Measurements from ENCODE around the gene CA9. TPM values are rescaled to one million over a fixed set of nuclear protein-coding genes. Genes with fewer than 3 reads are reported as not detected.

Gene CA9
- total RNA-seq, 2 donors from 2014 or later: 0.73 to 1.1 TPM

DNA sequence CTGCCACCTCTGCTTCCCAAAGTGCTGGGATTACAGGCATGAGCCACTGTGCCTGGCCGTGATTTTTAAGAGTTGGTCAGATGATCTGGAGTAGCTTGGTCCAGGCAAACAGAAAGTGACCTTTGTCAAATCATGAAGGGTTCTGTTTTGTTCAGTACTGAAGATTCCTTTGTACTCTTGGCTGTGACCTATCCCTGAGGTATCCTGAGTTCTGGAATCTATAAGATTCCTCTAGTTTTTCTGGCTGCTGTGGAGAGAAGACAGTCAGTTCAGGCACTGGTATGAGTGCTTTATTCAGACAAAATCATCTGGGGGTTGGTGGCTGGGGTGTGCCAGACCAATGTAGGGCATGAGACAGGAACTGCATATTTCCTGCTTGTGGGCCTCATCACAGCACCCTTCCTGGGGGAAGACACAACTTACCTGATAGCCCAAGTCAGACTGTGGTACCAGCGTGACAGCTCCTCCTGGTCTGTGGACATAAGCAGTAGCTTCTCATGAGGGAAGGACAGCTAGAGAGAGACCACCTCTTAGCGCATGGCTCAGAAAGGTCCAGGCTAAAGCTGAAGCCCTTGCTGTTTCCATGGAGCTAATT is 11.9 kb upstream of the CA9 start:
- no peaks in the 10 kb centered on the region for H3K9me3 Mint-ChIP-seq
- peak overlapping the region in 1 of 2 donors; percentile 93 for H3K27ac Mint-ChIP-seq
- peaks cover 30 to 35% of the 10 kb centered on the region in 2 donors for H3K36me3 Mint-ChIP-seq
- DNase-seq (ENCODE audit: low spot score in 2 of 2) (no peak), ATAC-seq (no peak)

DNA sequence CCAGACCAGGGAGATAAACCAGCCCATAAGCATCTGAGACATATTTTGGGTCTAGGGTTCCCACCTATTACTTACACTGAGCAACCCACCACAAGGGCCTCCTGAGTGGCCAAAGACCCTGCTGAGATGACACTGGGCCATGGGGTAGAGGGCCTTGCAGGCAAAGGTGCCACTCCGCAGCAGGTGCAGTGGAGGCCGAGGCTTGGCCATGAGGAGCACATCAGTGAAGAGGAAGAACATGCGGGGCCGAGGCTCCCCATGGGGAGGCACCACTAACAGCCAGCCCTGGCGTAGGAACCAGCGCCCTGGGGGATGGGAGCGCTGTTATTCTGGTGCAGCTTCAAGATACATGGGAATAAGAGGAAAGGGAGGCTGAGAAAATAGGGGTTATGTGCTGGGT is 11.3 kb upstream of the CA9 start:
- Mint-ChIP-seq H3K36me3 (peaks cover 30 to 35% of the 10 kb centered on the region in 2 donors), H3K9me3 (peaks cover 0 to 2% of the 10 kb centered on the region in 2 donors), H3K27ac (peak overlapping the region; percentile 8 to 93)
- ATAC-seq (no peak), DNase-seq (ENCODE audit: low spot score in 2 of 2) (no peak)

DNA sequence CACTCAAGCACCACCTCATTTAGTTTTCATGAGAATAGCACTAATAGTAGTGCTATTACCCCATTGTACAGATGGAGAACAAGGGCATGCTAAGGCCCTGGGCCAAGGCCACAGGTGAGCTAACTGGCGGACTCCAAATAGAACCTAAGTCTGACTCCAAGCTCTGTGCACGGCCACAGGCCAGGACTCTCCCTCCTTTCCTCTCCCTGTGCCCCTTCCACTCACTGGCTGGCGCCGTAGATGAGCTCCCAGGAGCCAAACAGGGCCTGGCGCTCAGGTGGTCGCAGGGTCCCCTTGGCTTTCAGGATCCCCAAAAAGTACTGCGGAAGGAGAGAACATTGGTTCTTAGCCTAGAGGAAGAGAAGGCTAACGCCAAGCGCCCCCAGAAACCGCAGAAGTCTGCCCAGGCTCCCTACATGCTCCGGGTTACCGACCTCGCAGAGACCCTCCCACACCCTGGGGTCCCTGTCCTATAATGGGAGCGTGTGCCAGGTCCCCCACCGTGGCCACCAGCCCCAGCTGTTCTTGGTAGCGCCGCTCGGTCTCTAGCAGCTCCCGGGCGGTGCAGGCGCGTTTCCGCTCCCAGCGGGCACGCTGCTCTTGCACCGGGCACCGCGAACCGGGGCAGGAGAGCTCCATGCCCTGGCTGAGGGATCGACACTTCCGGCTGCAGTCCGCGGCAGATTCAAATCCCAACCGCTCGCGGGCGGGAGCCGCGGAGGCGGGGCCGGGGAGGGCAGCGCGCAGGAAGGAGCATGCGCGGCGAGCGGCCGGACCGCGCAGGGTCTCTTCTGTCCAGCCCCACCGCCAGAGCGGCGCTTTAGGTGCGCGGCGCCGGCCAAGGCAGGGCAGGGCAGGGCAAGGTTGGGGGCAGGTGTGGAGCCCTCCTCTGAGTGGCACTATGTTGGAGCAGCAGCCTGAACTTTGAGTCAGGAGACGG is 8.9 kb upstream of the CA9 start, which contains the start of gene ARHGEF39:
Gene ARHGEF39, minus strand, starts transcription at position 665 of the 940 bp plus-strand sequence. Its CDS starts 26 bp downstream, at position 639.
- DNase-seq (ENCODE audit: low spot score in 2 of 2): peak; percentile 76 to 90
- peak within 1 kb of the TSS; percentile 22 to 84 for H3K27ac Mint-ChIP-seq
- H3K9me3 Mint-ChIP-seq: peaks cover 0 to 10% of the 10 kb centered on the region in 2 donors
- peak; percentile 90 to 93 for ATAC-seq
- peaks cover 22 to 26% of the 10 kb centered on the region in 2 donors for H3K36me3 Mint-ChIP-seq

DNA sequence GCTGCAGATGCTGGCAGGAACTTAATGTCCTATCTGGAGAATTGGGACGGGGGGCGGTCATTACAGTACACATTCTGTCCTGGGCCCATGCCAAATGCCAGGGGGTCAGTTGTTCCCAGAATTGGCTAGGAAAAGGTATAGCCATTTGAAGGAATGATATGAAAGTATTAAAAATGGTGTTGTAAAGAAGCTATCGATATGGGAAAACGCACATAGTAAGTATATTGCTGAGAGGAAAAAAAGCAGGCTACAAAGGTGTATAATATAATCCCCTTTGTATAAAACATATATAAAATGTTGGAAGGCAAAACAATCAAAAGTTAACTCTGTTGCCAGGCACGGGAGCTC is 8.3 kb upstream of the CA9 start:
- ATAC-seq: no peak
- no peak for DNase-seq (ENCODE audit: low spot score in 2 of 2)
- H3K9me3 Mint-ChIP-seq: peaks cover 0 to 10% of the 10 kb centered on the region in 2 donors
- peak overlapping the region in 1 of 2 donors; percentile 84 for H3K27ac Mint-ChIP-seq
- H3K36me3 Mint-ChIP-seq: peaks cover 19 to 22% of the 10 kb centered on the region in 2 donors

DNA sequence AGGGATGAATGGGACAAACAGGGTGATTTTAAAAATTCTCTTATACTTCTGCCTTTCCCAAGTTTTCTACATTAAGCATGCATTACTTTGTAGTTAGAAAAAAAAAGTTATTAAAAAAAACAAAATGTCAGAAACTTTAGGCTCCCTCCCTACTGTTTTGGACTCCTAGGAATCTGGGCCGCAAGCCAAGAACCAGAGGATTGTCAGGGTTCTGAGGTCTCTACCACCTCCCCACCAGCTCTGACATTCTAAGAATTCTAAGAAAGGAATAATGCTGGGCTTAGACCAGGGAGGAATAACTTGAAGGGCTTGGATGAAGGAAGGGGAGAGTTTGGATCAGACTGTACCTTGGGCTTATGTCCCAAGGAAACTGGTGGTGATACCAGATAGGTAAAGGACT is 7.7 kb upstream of the CA9 start:
- peaks cover 0 to 10% of the 10 kb centered on the region in 2 donors for H3K9me3 Mint-ChIP-seq

DNA sequence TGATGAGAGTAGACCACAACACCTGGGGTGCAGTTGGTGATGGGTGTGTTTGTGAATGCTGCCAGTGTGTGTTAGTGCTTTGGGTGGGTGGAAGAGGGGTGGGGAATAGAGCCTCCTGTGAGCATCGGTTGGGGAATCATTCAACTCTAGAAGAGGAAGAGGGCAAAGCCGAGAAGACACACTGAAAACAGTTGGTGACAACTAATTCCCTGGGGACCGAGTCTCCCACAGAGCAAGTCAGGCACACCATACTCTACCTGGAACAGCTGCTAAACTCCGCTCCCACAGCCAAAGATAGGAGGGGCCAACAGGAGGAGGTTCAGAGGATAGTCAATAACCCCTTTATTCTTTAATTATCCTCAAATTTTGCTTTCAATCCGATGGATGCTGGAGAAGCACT is 7.2 kb upstream of the CA9 start:
- H3K9me3 Mint-ChIP-seq: peaks cover 0 to 10% of the 10 kb centered on the region in 2 donors
- H3K36me3 Mint-ChIP-seq: peaks cover 16 to 22% of the 10 kb centered on the region in 2 donors
- H3K27ac Mint-ChIP-seq: no peak overlapping the region
- ATAC-seq: no peak
- no peak for DNase-seq (ENCODE audit: low spot score in 2 of 2)

More for the DNA sequence above, 7.7 kb upstream of the CA9 start:
- no peak for ATAC-seq
- DNase-seq (ENCODE audit: low spot score in 2 of 2): no peak
- Mint-ChIP-seq H3K27ac (no peak overlapping the region), H3K36me3 (peaks cover 16 to 22% of the 10 kb centered on the region in 2 donors)

DNA sequence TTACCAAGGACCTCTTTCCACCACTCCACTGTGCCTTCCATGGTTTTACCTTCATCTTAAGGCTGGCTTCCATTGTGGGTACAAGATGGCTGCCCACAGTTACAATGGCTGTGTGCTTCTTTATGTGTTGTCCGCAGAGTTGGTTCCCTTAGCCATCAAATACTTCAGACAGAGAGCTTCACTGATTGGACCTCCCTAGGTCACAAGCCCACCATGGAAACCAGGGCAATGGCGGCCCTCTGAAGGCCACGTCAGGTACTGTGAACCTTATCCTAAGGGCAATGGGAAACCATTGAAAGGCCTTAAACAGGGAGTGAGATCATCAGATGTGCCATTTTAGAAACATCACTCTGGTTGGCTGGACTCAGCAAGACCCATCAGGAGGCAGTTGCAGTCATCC is 5.8 kb upstream of the CA9 start:
- ATAC-seq (no peak), DNase-seq (ENCODE audit: low spot score in 2 of 2) (no peak)
- Mint-ChIP-seq H3K27ac (no peak overlapping the region), H3K36me3 (peaks cover 9 to 15% of the 10 kb centered on the region in 2 donors), H3K9me3 (peaks cover 0 to 10% of the 10 kb centered on the region in 2 donors)

DNA sequence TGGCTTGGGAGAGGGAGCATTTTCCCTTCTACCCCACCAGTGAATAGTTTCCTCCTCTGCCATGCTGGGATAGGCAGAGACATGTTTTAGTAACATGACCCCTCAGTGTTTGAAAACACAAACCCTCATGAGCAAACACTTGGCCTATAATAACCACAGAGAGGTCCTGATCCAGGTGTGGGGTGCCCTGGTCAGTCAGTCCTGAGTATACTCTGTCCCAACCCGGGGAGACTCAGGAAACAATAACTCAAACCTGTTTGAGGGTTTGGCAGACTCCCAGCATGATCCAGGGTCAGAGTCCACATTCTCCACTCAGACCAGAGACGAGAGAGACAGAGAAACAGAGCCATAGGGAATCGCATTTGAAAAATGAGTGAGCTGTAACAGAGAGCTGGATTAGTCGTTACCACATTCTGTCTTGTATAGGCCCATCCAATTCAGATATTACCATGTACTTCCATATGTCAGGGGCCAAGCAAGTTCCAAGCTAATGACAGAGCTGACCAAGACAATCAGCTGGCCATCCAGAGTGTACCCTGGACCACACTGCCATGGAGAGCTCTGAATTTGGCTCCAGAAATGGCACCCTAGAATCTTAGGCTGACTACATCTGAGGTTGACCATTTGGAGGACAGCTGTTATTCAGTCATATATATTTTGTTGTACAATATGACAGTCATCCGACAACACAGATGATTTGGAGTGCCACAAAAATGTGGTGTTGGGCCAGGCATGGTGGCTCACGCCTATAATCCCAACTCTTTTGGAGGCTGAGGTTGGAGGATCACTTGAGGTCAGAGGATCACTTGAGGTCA is 4.2 kb upstream of the CA9 start:
- Mint-ChIP-seq H3K9me3 (peaks cover 0 to 10% of the 10 kb centered on the region in 2 donors), H3K27ac (no peak overlapping the region), H3K36me3 (peaks cover 0 to 4% of the 10 kb centered on the region in 2 donors)
- DNase-seq (ENCODE audit: low spot score in 2 of 2) (no peak), ATAC-seq (no peak)

DNA sequence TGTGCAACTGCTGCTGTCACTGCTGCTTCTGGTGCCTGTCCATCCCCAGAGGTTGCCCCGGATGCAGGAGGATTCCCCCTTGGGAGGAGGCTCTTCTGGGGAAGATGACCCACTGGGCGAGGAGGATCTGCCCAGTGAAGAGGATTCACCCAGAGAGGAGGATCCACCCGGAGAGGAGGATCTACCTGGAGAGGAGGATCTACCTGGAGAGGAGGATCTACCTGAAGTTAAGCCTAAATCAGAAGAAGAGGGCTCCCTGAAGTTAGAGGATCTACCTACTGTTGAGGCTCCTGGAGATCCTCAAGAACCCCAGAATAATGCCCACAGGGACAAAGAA is 265 bp downstream of the CA9 start:
- Mint-ChIP-seq H3K9me3 (no peaks in the 10 kb centered on the region), H3K36me3 (no peaks in the 10 kb centered on the region), H3K27ac (no peak overlapping the region)
- ATAC-seq (no peak), DNase-seq (ENCODE audit: low spot score in 2 of 2) (no peak)

DNA sequence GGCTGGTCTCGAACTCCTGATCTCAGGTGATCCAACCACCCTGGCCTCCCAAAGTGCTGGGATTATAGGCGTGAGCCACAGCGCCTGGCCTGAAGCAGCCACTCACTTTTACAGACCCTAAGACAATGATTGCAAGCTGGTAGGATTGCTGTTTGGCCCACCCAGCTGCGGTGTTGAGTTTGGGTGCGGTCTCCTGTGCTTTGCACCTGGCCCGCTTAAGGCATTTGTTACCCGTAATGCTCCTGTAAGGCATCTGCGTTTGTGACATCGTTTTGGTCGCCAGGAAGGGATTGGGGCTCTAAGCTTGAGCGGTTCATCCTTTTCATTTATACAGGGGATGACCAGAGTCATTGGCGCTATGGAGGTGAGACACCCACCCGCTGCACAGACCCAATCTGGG is 1.5 kb downstream of the CA9 start:
- DNase-seq (ENCODE audit: low spot score in 2 of 2): no peak

DNA sequence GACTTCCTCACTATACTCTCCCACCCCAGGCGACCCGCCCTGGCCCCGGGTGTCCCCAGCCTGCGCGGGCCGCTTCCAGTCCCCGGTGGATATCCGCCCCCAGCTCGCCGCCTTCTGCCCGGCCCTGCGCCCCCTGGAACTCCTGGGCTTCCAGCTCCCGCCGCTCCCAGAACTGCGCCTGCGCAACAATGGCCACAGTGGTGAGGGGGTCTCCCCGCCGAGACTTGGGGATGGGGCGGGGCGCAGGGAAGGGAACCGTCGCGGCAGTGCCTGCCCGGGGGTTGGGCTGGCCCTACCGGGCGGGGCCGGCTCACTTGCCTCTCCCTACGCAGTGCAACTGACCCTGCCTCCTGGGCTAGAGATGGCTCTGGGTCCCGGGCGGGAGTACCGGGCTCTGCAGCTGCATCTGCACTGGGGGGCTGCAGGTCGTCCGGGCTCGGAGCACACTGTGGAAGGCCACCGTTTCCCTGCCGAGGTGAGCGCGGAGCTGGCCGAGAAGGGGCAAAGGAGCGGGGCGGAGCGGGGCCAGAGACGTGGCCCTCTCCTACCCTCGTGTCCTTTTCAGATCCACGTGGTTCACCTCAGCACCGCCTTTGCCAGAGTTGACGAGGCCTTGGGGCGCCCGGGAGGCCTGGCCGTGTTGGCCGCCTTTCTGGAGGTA is 2.1 kb downstream of the CA9 start:
- ATAC-seq: peak; percentile 77 to 96
- peak; percentile 44 to 73 for DNase-seq (ENCODE audit: low spot score in 2 of 2)
- Mint-ChIP-seq H3K9me3 (no peaks in the 10 kb centered on the region), H3K36me3 (no peaks in the 10 kb centered on the region), H3K27ac (no peak overlapping the region)

More for the DNA sequence above, 1.5 kb downstream of the CA9 start:
- Mint-ChIP-seq H3K36me3 (no peaks in the 10 kb centered on the region), H3K9me3 (no peaks in the 10 kb centered on the region), H3K27ac (no peak overlapping the region)
- ATAC-seq: peak; percentile 4 to 7

DNA sequence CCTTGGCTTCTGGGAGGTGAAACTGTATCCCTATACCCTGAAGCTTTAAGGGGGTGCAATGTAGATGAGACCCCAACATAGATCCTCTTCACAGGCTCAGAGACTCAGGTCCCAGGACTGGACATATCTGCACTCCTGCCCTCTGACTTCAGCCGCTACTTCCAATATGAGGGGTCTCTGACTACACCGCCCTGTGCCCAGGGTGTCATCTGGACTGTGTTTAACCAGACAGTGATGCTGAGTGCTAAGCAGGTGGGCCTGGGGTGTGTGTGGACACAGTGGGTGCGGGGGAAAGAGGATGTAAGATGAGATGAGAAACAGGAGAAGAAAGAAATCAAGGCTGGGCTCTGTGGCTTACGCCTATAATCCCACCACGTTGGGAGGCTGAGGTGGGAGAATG is 5.4 kb downstream of the CA9 start:
- no peak for DNase-seq (ENCODE audit: low spot score in 2 of 2)
- H3K27ac Mint-ChIP-seq: no peak overlapping the region
- ATAC-seq: no peak
- H3K9me3 Mint-ChIP-seq: no peaks in the 10 kb centered on the region
- H3K36me3 Mint-ChIP-seq: no peaks in the 10 kb centered on the region

DNA sequence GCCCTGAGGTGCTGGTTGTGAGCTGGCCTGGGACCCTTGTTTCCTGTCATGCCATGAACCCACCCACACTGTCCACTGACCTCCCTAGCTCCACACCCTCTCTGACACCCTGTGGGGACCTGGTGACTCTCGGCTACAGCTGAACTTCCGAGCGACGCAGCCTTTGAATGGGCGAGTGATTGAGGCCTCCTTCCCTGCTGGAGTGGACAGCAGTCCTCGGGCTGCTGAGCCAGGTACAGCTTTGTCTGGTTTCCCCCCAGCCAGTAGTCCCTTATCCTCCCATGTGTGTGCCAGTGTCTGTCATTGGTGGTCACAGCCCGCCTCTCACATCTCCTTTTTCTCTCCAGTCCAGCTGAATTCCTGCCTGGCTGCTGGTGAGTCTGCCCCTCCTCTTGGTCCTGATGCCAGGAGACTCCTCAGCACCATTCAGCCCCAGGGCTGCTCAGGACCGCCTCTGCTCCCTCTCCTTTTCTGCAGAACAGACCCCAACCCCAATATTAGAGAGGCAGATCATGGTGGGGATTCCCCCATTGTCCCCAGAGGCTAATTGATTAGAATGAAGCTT is 6.1 kb downstream of the CA9 start:
- H3K36me3 Mint-ChIP-seq: no peaks in the 10 kb centered on the region
- no peaks in the 10 kb centered on the region for H3K9me3 Mint-ChIP-seq
- no peak for ATAC-seq
- no peak for DNase-seq (ENCODE audit: low spot score in 2 of 2)
- H3K27ac Mint-ChIP-seq: no peak overlapping the region

DNA sequence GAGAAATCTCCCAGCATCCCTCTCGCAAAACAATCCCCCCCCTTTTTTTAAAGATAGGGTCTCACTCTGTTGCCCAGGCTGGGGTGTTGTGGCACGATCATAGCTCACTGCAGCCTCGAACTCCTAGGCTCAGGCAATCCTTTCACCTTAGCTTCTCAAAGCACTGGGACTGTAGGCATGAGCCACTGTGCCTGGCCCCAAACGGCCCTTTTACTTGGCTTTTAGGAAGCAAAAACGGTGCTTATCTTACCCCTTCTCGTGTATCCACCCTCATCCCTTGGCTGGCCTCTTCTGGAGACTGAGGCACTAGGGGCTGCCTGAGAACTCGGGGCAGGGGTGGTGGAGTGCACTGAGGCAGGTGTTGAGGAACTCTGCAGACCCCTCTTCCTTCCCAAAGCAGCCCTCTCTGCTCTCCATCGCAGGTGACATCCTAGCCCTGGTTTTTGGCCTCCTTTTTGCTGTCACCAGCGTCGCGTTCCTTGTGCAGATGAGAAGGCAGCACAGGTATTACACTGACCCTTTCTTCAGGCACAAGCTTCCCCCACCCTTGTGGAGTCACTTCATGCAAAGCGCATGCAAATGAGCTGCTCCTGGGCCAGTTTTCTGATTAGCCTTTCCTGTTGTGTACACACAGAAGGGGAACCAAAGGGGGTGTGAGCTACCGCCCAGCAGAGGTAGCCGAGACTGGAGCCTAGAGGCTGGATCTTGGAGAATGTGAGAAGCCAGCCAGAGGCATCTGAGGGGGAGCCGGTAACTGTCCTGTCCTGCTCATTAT is 6.8 kb downstream of the CA9 start:
- ATAC-seq (no peak), DNase-seq (ENCODE audit: low spot score in 2 of 2) (no peak)
- Mint-ChIP-seq H3K27ac (no peak overlapping the region), H3K9me3 (no peaks in the 10 kb centered on the region), H3K36me3 (no peaks in the 10 kb centered on the region)

DNA sequence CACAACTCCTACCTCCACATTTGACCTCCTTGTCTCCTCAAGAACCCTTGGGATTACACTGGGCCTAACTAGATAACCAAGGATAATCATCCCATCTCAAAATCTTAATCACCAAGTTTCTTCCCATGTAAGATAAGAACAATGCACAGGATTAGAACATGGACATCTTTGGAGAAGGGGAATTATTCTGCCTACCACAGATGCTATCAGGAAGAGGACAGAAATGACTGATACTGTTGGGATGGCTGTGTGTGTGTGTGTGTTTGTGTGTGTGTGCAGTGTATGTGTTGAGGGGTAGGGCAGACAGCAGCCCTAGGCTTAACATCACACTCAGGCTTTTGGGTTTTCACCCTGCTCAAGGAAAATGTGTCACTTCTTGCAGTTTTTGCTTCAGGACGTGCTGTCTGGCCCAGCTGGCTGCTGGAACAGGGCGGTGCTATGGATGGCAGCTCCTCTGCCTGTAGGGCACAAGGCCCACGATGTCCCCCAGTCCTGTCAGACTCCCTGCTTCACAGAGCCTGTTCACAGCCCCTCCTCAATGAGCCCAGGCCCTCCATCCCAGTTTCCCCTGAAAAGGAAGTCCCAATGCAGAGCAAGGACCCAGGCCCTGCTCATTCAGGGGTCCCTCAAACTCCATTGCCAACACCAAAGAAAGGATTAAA is 7.7 kb downstream of the CA9 start:
- Mint-ChIP-seq H3K36me3 (no peaks in the 10 kb centered on the region), H3K27ac (no peak overlapping the region), H3K9me3 (no peaks in the 10 kb centered on the region)
- no peak for ATAC-seq
- no peak for DNase-seq (ENCODE audit: low spot score in 2 of 2)

Measured in activated naive CD4-positive, alpha-beta T cell treated with anti-CD3 and anti-CD28 coated beads, Interleukin-2, amount 50 U/mL, for 72 hours (primary cell).